Osteocyte (in vitro differentiated cells): Measurements from ENCODE around the gene LARGE1. TPM values are rescaled to one million over a fixed set of nuclear protein-coding genes. Genes with fewer than 3 reads are reported as not detected.

Source experiments
- DNase-seq: peaks from one replicate; pipeline ENCODE4 v3.0.0; 2021; ENCODE audit warnings: mixed read lengths; ENCODE audit not compliant: unreplicated experiment; ENCODE audit errors: extremely low spot score
- H3K27ac Mint-ChIP-seq: one replicate; pipeline ENCODE4 v1.8.0; 2021; ENCODE audit warnings: mild to moderate bottlenecking, mixed read lengths; ENCODE audit not compliant: unreplicated experiment
- H3K27me3 Mint-ChIP-seq: one replicate; pipeline ENCODE4 v1.8.0; 2021; ENCODE audit warnings: mixed read lengths; ENCODE audit not compliant: unreplicated experiment
- H3K36me3 Mint-ChIP-seq: one replicate; pipeline ENCODE4 v1.8.0; 2021; ENCODE audit warnings: mixed read lengths; ENCODE audit not compliant: unreplicated experiment
- H3K4me1 Mint-ChIP-seq: one replicate; pipeline ENCODE4 v1.8.0; 2021; ENCODE audit warnings: mixed read lengths; ENCODE audit not compliant: unreplicated experiment
- H3K4me3 Mint-ChIP-seq: one replicate; pipeline ENCODE4 v1.8.0; 2021; ENCODE audit warnings: mild to moderate bottlenecking, moderate library complexity, mixed read lengths; ENCODE audit not compliant: unreplicated experiment
- H3K9me3 Mint-ChIP-seq: one replicate; pipeline ENCODE4 v1.8.0; 2021; ENCODE audit warnings: mixed read lengths; ENCODE audit not compliant: unreplicated experiment
- CTCF ChIP-seq: fragments of 200-600 bp; sonication (generic); IDR thresholded peaks from 2 replicates; pipeline ENCODE4 v1.5.0; 2021; ENCODE audit warnings: antibody characterized with exemption, mild to moderate bottlenecking, moderate library complexity
- total RNA-seq: library from RNA; stranded (reverse); gene quantifications from 2 replicates; pipeline ENCODE4 v1.2.1, GENCODE V29; 2021

The LARGE1 gene
- total RNA-seq, 1 donor from 2014 or later: 17.6 TPM

- DNase-seq: no peak
- Mint-ChIP-seq H3K27ac (no peak overlapping the region), H3K27me3 (no peaks in the 10 kb centered on the region), H3K9me3 (no peaks in the 10 kb centered on the region), H3K4me3 (no peak overlapping the region), H3K4me1 (peaks cover 19% of the 10 kb centered on the region), H3K36me3 (no peaks in the 10 kb centered on the region)
- no peak for TF ChIP-seq CTCF
These were observed 145.5 kb downstream of the LARGE1 start for GRCh38 chr22:33774781-33775180.

- no peaks in the 10 kb centered on the region for H3K9me3 Mint-ChIP-seq
- no peak for DNase-seq
- H3K27me3 Mint-ChIP-seq: no peaks in the 10 kb centered on the region
- peaks cover 19% of the 10 kb centered on the region for H3K4me1 Mint-ChIP-seq
- H3K4me3 Mint-ChIP-seq: no peak overlapping the region
- H3K36me3 Mint-ChIP-seq: no peaks in the 10 kb centered on the region
- no peak for TF ChIP-seq CTCF
- H3K27ac Mint-ChIP-seq: no peak overlapping the region
These were observed 147.5 kb downstream of the LARGE1 start for GRCh38 chr22:33772745-33773144.

- H3K27ac Mint-ChIP-seq: no peak overlapping the region
- no peak overlapping the region for H3K4me3 Mint-ChIP-seq
- TF ChIP-seq CTCF: no peak
- no peaks in the 10 kb centered on the region for H3K36me3 Mint-ChIP-seq
- peaks cover 19% of the 10 kb centered on the region for H3K4me1 Mint-ChIP-seq
- H3K9me3 Mint-ChIP-seq: no peaks in the 10 kb centered on the region
- no peak for DNase-seq
- no peaks in the 10 kb centered on the region for H3K27me3 Mint-ChIP-seq
These were observed 149.1 kb downstream of the LARGE1 start for GRCh38 chr22:33771136-33771535.

GRCh38 chr22:33770723-33771122 is 149.6 kb downstream of the LARGE1 start:
- H3K4me3 Mint-ChIP-seq: no peak overlapping the region
- DNase-seq: no peak
- no peaks in the 10 kb centered on the region for H3K27me3 Mint-ChIP-seq
- H3K27ac Mint-ChIP-seq: no peak overlapping the region
- TF ChIP-seq CTCF: no peak
- H3K9me3 Mint-ChIP-seq: no peaks in the 10 kb centered on the region
- H3K4me1 Mint-ChIP-seq: peaks cover 19% of the 10 kb centered on the region
- no peaks in the 10 kb centered on the region for H3K36me3 Mint-ChIP-seq

- H3K27ac Mint-ChIP-seq: no peak overlapping the region
- H3K4me1 Mint-ChIP-seq: no peaks in the 10 kb centered on the region
- no peaks in the 10 kb centered on the region for H3K9me3 Mint-ChIP-seq
- H3K4me3 Mint-ChIP-seq: no peak overlapping the region
- DNase-seq: no peak
- TF ChIP-seq CTCF: no peak
- H3K27me3 Mint-ChIP-seq: no peaks in the 10 kb centered on the region
- H3K36me3 Mint-ChIP-seq: no peaks in the 10 kb centered on the region
These were observed 154.2 kb downstream of the LARGE1 start for GRCh38 chr22:33766091-33766490.
